ELR (cell line): ENCODE data around the gene OR5K2.

ENCODE experiments used
- DNase-seq: peaks from one replicate; pipeline ENCODE4 v3.0.0-alpha.2; 2015; ENCODE audit warnings: low read depth

Gene OR5K2

DNA sequence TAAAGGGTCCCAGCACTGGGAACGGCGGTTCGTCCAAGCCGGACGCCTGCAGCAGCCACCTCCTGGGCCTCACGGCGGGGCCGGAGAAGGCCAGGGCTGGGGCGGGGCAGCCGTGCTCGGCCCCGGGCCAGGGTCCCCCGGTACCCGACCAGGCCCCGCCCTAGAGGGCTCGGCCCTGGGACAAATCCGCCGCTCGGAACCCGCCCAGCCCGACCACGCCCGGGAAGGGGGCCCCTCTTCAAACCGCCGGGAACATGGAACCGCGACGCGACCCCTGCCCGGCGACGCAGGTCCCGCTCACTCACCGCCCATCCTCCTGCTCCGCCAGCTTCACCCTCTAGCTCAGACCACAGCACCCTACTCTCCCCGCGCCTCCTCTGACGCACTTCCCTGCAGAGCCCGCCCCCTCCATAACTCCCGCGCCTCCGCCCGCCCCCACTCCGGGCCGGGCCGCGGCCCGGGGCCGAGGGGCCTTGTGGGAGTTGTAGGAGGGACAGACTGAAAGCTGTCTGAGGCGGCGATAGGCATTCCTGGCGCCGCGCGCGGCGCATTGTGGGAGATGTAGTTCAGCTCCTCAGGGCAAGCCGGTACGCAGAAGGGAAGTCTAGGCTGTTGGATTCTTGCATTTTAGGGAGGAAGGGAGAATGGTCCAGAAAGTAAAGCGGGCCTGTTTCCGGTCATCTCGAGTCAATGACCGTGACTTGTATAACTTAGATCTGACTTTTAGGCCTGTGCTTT is 25.2 kb downstream of the OR5K2 start, which contains the start of gene CLDND1:
TSS of gene CLDND1 (minus strand) at position 359 of the 738 bp plus-strand sequence. CDS start 1,478 bp downstream, outside the sequence.
- peak; percentile 95 for DNase-seq

DNA sequence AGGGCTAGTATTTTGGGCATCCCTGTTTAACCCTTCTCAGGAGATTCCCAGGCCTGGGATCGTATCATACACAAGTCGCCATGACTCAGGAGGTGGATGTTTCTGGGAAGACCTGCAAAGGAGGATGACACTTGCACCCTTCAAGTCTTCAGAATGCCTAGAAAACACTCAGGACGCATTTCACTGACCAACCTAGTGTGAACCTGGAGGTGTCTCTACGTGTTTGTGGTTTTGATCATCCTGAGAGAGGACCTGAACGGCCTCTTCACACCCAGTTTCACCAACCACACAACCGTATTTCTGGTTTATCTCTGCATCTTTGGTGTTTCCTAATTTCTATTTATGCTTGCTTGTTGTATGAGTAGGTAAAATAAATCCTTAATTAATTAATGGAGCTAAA is 28.0 kb downstream of the OR5K2 start:
- no peak for DNase-seq

DNA sequence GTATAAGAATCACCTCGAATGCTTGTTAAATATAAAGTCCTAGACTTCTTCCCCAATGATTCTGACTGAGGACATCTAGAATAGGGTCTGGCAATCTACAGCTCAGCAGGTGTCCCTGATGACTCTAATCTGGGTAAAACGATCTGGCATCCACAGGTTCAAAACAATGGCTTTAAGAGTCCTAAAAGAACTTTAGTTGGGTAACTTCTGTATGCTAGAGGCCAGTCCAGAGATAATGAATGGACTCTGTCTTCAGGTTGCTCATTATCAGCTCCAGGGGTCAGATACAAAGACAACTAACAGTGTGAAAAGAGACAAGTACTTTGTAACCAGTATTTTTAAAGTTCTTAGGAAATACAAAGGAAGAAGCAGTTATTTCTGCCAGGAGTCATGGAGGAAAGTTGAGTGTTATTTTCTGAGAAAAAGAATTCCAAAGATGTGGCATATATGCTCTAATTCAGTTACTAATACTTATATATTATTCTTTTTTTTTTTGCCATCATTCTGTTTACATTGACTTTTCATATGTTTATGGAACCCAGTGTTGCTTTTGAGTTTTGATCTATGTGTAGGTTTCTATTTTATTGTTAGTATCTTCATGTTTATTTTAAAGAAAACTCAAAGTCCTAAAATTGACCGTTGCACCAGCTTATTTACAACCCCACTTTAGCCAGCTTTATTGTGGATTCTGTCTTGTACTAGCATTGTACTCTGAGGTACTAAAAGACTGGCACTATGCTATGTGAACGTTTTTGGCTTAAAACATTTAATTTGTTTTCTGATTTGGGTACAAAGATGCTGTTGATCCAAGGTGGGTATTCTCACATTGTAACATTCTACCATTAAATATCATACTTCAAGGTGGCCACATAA is 31.2 kb downstream of the OR5K2 start:
- DNase-seq, result no peak

DNA sequence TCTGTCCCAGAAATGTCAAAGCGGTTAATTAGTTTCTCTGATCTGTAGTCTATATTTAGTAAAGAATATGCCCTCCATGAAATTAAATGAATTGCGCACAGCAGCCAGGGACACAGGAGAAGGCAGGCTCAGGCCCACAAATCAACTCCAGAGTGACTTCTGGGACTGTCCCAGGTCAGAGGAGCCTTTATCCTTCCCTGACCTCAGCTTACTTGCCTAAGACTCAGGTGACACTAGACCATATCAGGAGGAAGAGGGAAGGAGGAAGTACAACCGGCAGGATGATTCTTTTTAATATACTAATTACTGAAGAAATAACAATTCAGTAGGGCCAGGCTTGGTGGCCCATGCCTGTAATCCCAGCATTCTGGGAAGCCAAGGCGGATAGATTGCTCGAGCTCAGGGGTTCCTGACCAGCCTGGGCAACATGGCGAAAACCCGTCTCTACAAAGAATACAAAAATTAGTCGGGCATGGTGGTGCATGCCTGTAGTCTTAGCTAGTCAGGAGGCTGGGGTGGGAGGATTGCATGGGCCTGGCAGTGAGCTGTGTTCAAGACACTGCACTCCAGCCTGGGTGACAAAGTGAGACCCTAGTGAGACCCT is 32.5 kb downstream of the OR5K2 start:
- DNase-seq, result no peak

DNA sequence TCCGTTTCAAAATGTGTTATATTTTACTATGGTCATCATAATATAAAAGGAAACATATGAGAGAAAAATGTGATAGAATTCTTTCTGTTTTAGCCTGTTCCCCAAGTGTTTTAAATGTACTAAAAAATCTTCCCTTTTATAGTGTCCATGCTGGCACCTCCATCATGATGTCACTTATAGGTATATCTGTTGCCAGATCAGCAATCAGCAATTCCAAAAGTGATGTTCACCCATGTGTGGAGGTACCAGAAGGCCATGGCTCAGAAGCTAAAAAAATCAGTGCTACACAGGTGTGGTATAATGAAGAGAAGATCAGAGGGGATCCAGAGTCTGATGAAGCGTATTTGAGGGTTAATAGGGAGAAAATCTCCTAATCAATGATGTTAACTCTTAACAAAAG is 33.2 kb downstream of the OR5K2 start:
- no peak for DNase-seq

DNA sequence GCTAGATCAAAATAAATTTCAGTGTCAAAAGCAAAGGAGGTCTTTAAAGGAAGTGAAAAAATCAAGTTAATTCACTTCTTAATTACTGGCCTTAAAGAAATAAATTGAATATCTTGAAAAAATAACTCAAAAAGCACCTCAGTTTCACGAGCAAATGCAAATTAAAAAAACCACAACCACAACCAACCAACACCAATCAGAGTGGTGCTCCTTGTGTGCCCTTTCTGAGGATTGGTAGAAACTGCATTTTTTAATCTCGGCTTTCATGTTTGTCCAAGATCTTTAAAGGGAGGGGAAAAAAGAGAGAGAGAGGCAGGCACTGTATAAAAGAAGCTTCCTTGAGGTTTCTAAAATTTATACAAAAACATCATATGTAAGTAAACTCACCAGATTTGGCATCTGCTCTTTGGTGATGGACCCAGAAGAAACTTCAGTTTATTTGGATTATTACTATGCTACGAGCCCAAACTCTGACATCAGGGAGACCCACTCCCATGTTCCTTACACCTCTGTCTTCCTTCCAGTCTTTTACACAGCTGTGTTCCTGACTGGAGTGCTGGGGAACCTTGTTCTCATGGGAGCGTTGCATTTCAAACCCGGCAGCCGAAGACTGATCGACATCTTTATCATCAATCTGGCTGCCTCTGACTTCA is 34.3 kb downstream of the OR5K2 start, which contains the start of gene GPR15:
TSS of gene GPR15 (plus strand) at position 357 of the 653 bp plus-strand sequence. CDS start at position 413, 56 bp downstream.
- no peak for DNase-seq

DNA sequence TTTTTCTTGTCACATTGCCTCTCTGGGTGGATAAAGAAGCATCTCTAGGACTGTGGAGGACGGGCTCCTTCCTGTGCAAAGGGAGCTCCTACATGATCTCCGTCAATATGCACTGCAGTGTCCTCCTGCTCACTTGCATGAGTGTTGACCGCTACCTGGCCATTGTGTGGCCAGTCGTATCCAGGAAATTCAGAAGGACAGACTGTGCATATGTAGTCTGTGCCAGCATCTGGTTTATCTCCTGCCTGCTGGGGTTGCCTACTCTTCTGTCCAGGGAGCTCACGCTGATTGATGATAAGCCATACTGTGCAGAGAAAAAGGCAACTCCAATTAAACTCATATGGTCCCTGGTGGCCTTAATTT is 34.8 kb downstream of the OR5K2 start:
- DNase-seq, result no peak

DNA sequence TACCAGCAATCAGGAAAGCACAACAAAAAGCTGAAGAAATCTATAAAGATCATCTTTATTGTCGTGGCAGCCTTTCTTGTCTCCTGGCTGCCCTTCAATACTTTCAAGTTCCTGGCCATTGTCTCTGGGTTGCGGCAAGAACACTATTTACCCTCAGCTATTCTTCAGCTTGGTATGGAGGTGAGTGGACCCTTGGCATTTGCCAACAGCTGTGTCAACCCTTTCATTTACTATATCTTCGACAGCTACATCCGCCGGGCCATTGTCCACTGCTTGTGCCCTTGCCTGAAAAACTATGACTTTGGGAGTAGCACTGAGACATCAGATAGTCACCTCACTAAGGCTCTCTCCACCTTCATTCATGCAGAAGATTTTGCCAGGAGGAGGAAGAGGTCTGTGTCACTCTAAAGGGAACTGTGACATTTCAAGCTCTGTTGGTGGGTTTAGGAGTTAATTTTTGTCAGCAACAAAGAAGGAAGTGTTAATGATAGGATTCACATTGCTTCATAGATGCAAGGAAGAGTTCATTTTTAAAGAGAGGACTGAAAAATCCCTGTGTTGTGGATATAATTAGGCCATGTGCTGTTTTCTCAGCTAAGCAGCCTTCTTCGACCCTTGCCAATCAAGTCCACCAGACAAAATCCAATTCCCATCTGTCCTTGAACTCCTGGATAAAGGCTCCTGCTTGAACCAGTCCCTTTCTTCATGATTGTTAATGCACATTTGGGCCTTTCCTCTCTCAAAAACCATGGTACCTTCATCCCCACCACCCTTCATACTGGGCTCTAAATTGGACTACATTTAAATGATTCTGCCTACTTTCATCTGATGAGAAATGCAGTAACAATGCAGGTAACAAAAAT is 35.5 kb downstream of the OR5K2 start:
- DNase-seq, result no peak

DNA sequence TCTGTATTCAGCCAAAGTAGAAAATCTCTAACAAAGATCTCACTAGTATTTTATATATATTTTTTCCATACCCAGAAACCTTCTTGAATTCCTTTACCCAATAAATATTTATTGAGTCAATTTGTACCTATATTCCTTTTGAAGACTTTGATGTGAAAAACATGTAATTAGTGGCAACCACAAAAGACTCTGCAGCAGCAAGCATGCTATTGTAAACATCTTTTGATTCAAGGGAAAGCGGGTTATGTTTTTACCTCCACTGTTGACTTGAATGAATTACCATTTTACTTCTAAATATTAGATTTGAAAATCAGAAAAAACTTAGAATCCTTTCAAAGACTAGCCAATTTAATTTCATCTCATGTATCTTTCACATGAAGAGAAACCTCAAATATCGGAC is 36.7 kb downstream of the OR5K2 start:
- DNase-seq, result no peak

DNA sequence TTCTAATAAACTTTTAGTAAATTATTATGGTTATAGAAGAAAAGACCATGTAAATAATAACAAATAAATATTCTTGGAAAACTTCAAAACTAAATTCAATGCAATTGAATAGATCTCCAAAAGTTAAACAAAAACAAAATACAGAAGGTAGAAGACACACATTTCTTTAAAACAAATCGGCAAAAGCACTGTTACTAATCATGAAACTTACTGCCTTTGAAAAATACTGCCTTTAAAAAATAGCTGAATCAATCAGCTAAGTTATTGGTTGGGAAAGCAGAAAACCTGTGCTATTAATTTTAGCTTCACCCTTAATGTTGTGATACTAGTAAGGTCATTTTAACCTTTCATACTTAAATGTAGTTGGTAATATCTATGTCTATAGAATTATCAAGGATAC is 37.3 kb downstream of the OR5K2 start:
- no peak for DNase-seq

DNA sequence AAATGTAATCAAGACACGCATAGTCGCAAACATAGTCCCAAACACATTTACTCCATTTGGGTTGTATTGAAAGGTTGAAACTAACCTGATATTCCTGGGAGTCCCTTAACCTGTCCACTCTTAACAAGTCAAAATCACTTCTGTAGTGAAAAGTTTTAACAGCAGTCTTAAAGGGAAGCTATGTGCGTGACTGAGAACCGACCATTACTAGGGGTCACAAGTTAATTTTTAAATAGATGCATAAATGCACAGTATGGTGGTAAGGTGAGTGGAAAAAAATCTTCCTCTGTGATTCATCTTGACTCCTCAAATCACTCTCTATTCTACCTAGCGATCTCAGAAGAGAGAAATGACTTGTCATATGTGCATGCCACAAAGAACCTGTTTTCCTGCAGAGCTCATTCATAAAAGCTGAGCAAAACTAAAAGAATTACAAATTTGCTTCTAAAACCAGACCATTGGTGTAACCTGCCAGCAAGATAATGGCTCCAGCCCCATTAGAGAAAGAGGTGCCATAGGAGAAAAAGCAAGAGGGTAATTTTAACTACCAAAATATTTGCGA is 39.1 kb downstream of the OR5K2 start:
- no peak for DNase-seq

DNA sequence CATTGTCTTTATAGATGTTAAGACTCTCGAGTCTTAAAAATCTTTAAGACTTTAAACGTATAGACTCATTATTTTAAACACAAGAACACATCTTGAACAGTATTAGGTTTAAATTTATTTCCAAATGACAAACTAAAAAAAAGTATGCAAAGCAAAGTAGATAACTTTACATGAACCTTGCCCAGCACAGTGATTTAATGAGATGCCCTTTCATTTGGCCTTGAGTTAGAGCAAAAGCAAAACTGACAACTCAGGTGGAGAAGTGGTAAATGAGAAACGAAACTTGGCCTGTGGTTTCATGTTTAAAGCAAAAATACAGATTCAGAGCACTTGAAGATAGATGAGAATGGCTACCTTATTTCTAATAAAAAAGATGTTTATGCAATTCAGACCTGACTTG is 42.9 kb downstream of the OR5K2 start:
- DNase-seq, result no peak

DNA sequence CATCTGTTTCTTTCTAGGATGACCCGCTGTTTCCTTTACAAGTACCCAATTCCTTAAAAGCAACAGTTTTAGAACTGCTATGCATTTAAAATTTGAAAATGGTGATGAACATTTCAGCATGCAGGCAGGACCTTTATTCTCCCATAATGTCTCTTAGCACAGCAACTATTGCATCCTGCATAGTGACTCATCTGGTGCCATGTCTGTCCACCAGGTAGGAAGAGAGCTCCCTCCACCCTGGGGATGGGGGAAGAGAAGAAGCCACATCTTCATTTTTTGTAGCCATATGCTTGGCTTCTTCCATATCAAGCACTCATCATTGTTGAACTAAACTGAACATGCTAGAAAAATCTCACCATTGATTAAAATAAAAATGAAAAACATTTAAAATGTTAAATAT is 44.2 kb downstream of the OR5K2 start:
- no peak for DNase-seq

DNA sequence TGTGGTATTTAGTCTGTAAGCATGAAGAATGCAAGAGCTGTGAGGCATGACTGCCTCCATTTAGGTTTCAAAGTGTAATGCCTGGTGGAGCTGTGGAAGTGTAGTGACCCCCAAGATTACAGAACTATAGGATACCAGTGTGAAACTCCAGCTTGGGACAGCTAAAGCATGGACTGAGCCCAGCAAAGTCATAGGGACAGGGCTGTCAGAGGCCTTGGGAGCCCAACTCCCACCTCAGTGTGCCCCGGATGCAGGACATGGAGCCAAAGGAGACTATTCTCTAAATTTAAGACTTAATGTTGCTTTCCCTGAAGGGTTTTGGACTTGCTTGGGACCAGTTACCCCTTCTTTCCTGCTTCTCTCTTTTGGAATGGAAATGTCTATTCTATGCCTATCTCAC is 45.1 kb downstream of the OR5K2 start:
- DNase-seq, result no peak

DNA sequence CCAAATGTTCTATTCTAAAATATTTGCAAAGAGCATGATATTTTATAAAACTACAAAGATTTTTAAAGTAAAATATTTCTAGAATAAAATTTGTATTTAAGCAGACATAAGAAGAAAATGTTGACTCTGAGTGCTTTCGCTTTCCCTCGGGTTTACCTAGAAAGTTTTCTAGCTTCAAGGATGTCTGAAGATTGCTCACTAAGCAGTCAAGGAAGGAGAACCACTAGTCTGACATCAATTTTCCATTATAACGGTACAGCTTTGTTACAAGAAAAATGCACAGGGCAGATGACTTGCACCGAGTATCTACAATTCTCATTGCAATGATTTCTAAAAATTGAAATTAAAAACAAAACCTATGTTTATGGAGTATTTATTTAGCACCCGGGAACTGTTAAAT is 48.5 kb downstream of the OR5K2 start:
- DNase-seq, result no peak
